Right ventricle myocardium superior (tissue), 1 donor: ENCODE data around the gene CNNM2. TPM values are rescaled to one million over a fixed set of nuclear protein-coding genes. Genes with fewer than 3 reads are reported as not detected.

Experiments
- ATAC-seq: fragments of 200-7000 bp; cut with Tn5 transposase; one replicate; pipeline ENCODE4 v1.9.1; 2020; ENCODE audit warnings: mild to moderate bottlenecking; ENCODE audit not compliant: poor library complexity
- DNase-seq: peaks from one replicate; pipeline ENCODE4 v3.0.0-alpha.2; 2020
- intact Hi-C: fragments of 100-400 bp; cut with DNase I; formaldehyde crosslinking; loops from one replicate; pipeline ENCODE4 v1.11.2; 2022
- long read RNA-seq: library from polyadenylated mRNA; unstranded; transcript quantifications from one replicate; pipeline ENCODE4 v2.0.0, GENCODE V29; 2021
- total RNA-seq: library from RNA; stranded (reverse); fragmentation: NEBNext Ultra II Directional; extraction: Animal tissue kit (Norgen Biotek cat#: 25700); gene quantifications from one replicate; pipeline ENCODE4 v1.2.1, GENCODE V29; 2021
- donor health status: DM: no; HTN: yes; CAD: no; lungs with severe emphysema.

CNNM2 gene
- 2.6 TPM for total RNA-seq
- long read RNA-seq, full-length matches to known transcripts: 1 of 4 reads
- long read RNA-seq, partial matches to known transcripts: 1 of 4 reads
- long read RNA-seq, other reads (novel, unspliced or antisense): 2 of 4 reads

- peak; percentile 100 for DNase-seq
- ATAC-seq: peak; percentile 98
- intact Hi-C loops: loop anchor here (2.0 to 5.0 kb wide), 3 partner anchors 149 to 329 kb away; partner anchors contain the start of gene NT5C2
These were observed at the start of gene CNNM2 for GRCh38 chr10:102917962-102918816. TSS of gene CNNM2 (plus strand) at chr10:102918294. CDS start at chr10:102918481, 187 bp downstream.

GRCh38 chr10:102868911-102869257, 49.2 kb upstream of the CNNM2 start:
- intact Hi-C loops: no loop called here
- no peak for ATAC-seq
- no peak for DNase-seq

GRCh38 chr10:102869258-102870198, 48.6 kb upstream of the CNNM2 start, which contains the start of gene AS3MT:
TSS of gene AS3MT (plus strand) at chr10:102869470. CDS start at chr10:102869593, 123 bp downstream.
- peak; percentile 59 for DNase-seq
- ATAC-seq: peak; percentile 93
- intact Hi-C loops: no loop called here

- intact Hi-C loops: no loop called here
- no peak for DNase-seq
These were observed 47.9 kb upstream of the CNNM2 start for GRCh38 chr10:102870221-102870620.

GRCh38 chr10:102872163-102872562, 45.9 kb upstream of the CNNM2 start:
- ATAC-seq: no peak
- intact Hi-C loops: no loop called here
- no peak for DNase-seq

More at GRCh38 chr10:102870221-102870620, 47.9 kb upstream of the CNNM2 start:
- peak; percentile 11 for ATAC-seq

GRCh38 chr10:102876747-102877153, 41.3 kb upstream of the CNNM2 start:
- DNase-seq (no peak), ATAC-seq (no peak)
- intact Hi-C loops: no loop called here

GRCh38 chr10:102878629-102879028, 39.5 kb upstream of the CNNM2 start:
- DNase-seq: no peak
- ATAC-seq: peak; percentile 51
- intact Hi-C loops: no loop called here

GRCh38 chr10:102880256-102880655, 37.8 kb upstream of the CNNM2 start:
- DNase-seq: no peak
- intact Hi-C loops: no loop called here
- ATAC-seq: no peak

- DNase-seq (no peak), ATAC-seq (no peak)
- intact Hi-C loops: no loop called here
These were observed 30.0 kb upstream of the CNNM2 start for GRCh38 chr10:102888048-102888447.

GRCh38 chr10:102894466-102895213, 23.5 kb upstream of the CNNM2 start:
- intact Hi-C loops: no loop called here
- ATAC-seq (no peak), DNase-seq (no peak)

GRCh38 chr10:102900006-102900405, 18.1 kb upstream of the CNNM2 start:
- intact Hi-C loops: loop anchor here (5.0 kb wide), 2 partner anchors 63 to 173 kb away; partner anchors contain the start of gene CYP17A1
- ATAC-seq: no peak
- no peak for DNase-seq

GRCh38 chr10:102904346-102904745, 13.7 kb upstream of the CNNM2 start:
- intact Hi-C loops: loop anchor here (5.0 kb wide), 2 partner anchors 67 to 177 kb away; partner anchors contain the start of gene CYP17A1

GRCh38 chr10:102906507-102906906, 11.6 kb upstream of the CNNM2 start:
- intact Hi-C loops: no loop called here
- DNase-seq: no peak

More at GRCh38 chr10:102904346-102904745, 13.7 kb upstream of the CNNM2 start:
- DNase-seq: no peak
- ATAC-seq: no peak

GRCh38 chr10:102914781-102915180, 3.3 kb upstream of the CNNM2 start:
- intact Hi-C loops: loop anchor here (5.0 kb wide), 2 partner anchors 153 to 278 kb away; partner anchors contain the start of gene NT5C2

More at GRCh38 chr10:102906507-102906906, 11.6 kb upstream of the CNNM2 start:
- ATAC-seq: peak; percentile 53

GRCh38 chr10:102916173-102916572, 1.9 kb upstream of the CNNM2 start:
- ATAC-seq (no peak), DNase-seq (no peak)
- intact Hi-C loops: loop anchor here (2.0 to 5.0 kb wide), 3 partner anchors 151 to 331 kb away; partner anchors contain the start of gene NT5C2

More at GRCh38 chr10:102914781-102915180, 3.3 kb upstream of the CNNM2 start:
- no peak for DNase-seq
- ATAC-seq: no peak

- DNase-seq (peak; percentile 90), ATAC-seq (peak; percentile 85)
- intact Hi-C loops: loop anchor here (2.0 to 5.0 kb wide), 3 partner anchors 150 to 329 kb away; partner anchors contain the start of gene NT5C2
These were observed 656 bp upstream of the CNNM2 start for GRCh38 chr10:102917314-102917961.

GRCh38 chr10:102918817-102919245, 737 bp downstream of the CNNM2 start:
- DNase-seq (no peak), ATAC-seq (no peak)
- intact Hi-C loops: loop anchor here (5.0 kb wide), 2 partner anchors 148 to 273 kb away; partner anchors contain the start of gene NT5C2
